GM18502 (cell line): ENCODE measurements around the gene TFAP2A.

Source experiments
- ATAC-seq: cut with Tn5 transposase; IDR thresholded peaks from one replicate; pipeline ENCODE4 v1.9.1; 2021; ENCODE audit warnings: mild to moderate bottlenecking; ENCODE audit not compliant: unreplicated experiment, poor library complexity

Gene TFAP2A

DNA sequence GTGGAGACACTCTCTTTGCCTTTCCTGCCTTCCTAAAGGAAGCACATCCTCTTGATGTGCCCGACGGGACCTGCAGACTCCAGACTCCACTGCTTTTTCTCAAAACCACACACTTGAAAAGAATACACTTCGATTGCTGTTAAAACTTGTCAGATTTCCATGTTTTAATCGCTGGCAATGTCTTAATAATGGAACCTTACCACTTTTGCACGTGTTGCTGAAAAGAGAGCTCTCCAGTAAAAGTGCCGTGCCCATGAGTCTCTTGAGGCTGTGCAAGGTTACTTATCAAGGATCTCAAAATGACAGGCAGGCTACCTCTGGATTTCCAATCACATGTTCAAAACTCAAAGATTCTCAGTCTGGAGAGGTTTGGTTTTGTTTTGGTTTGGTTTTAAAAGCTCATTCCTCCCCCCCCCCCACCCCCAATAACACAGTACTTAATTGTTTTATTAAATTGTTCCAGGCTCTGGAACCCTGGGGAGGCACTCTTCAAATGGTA, 12.0 kb upstream of the TFAP2A start:
- ATAC-seq, result no peak

DNA sequence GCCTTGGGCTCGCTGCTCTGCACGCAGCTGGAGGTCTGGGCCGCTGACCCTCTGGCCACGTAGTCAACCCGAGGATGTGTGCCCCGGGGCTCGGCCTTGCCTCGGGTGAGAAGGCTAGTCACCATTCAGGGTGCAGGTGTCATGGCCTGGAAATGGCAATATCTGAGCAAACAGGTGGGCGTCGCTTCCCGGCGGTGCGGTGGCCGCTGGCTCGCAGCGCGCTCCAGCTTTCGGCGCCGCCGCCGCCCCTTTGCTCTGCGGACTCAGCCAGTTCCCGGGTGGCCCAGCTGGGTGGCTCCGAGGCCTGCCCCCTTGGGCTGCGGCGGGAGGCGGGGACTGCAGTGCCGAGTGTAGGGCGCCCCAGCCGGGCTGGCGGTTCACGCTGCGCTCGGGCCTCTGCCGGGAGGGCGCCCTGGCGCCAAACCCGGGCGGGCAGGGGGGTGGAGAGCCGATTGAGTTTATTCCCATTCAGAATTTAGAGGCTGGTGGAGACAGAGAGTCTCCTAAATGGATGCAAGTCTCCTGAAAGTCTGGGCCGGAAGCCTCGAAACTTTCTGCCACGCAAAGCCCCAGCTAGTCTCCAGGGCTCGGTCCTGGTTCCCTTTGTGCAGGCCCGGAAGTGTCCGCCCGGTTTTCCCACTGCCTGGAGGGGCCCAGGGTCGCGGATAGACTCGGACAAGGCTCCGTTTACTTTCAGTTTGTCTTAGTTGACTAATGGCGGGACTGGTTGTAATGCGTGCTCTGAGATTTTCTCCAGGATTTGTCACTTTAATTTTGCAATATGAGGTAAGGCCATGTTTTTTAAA, 11.3 kb upstream of the TFAP2A start:
- peak; percentile 84 for ATAC-seq

DNA sequence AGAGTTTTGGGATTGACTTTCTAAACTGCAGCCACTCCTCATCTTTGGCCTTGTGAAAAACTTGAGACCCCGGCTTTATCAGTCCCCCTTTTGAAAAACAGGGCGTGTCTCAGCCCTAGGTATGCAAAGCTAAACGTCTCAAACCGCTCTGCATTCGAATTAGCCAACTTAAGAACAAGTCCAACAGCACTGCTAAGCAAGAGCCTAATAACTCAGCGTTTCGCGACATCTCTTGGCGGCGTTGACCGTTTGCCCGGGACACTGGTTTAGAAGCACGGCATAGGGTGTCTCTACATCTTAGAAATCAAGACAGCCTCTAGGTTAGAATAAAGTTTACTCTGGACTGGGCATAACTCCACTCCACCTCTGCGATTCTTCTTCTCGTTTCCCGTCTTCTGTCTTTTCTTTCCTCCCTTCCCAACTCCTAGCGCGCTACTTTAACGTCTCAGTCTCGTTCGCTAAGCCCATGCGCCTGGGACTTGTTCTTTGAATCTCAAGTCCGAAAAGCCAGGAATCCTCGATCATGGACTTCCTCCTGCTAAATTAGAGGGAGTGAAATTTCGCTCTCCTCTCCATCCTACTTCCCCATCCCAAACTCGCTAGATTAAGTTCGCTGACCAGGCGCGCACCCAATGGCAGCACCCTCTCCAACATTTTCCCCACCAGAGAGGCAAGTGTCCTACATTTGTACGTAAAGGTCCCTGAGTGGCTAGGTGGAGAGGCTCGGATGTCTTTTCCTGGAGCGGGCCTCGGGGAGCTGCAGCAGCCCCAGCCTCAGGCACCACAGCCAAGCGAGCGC, 10.5 kb upstream of the TFAP2A start:
- no peak for ATAC-seq

DNA sequence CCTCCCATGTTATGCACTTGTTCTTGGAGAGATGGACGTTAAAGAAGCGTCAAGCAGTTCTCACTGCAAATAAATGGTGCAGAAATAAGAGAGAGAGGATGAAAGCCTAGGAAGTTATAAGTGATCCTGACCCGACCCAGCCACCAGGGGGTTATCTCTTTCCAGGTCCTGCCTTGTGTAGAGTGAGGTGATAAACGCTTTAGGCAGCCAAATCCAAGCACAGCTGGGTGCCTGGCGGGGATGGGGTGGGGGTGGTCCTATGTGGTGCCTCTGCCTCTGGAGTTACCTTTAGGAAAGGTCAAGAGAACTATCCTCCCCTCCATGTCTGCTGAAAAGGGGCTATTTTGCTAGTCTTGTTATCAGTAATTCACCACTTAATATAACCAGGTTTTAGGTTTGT, 9.2 kb upstream of the TFAP2A start:
- ATAC-seq, result no peak

DNA sequence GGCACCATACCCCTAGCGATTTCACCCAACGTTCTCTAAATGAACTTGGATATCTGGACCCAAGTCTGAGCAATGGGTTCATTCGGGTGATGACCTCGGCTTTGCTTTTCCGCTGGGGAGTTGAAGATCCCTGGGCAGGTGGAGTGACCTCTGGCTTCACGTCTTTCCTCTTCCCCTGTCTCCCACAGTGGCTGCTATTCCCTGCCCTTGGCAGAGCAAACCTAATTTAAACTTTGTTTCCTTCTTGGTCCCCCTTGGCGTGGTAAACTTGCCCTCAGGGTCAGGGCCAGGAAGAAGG, 7.8 kb upstream of the TFAP2A start:
- ATAC-seq, result no peak

DNA sequence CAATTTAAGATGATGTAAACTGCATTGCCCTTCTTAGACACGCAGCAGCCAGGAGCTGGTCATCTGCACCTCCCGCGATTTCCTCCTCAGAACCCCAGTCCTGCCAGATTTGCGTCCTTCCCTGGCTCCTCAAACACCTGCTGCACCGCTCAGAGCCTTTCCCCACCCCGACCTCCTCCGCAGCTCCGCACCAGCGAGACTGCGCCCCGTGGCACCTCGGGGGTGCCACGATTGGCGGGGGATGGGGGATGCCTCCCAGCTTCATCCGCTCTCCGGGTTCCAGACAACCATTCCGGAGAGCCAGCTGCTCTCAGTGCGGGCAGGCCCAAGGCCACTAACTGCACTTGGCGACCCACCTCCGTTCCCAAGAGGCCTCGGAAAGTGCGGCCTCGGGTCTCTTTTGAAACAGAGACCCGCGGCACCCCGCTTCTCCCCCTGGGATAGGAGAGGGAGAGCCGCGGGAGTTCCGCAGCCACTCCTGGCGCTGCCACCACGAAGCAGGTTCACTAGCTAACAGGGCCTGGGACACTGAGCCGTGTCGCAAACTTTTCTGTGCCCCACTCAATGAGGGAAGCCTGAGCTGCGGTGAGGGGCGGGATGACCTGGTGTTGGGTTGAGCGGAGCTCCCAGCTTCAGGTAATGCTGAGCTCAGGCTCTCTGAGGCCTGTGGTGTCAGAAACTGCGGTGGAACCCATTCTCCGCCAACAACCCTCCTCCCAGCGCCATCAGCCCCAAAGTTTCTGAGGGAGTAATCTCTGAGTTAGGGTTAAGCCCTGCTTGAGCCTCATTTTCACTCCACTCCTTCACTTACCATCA, 7.3 kb upstream of the TFAP2A start:
- ATAC-seq, result no peak

DNA sequence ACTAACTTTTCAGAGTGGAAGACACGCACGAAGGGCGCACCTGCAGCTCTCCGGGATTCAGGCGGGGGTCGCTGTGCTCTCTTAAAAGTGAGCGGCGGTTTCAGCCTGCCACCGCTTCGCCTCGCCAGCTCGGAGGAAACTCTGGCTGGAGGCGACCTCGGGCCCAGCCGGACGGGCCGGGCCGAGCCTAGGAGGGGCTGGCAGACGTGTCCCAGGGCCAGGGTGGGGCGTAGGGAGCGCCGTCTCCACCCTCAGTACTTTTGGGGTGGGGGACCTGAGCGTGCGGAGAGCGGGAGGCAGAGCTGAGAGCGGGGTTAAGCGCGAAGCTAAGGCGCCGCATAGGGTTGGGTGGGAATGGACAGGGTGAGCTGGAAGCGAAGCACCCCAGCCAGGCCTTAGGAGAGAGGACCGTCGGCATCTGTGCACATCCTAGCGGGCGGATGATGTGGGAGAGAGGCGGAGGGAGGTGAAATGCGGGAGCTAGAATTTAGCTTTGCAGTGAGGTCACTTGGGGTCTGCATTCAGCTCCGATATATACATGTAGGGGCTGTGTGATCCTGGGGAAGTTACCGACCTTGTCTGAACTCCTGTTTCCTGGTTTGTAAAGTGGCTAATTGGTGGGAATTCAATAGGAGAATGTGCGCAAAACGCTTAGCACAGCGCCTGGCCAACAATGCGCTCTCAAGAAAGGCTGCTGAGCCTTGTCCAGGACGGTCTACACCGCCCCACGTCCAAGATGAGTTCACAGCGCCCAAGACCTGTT, 6.5 kb upstream of the TFAP2A start:
- no peak for ATAC-seq

DNA sequence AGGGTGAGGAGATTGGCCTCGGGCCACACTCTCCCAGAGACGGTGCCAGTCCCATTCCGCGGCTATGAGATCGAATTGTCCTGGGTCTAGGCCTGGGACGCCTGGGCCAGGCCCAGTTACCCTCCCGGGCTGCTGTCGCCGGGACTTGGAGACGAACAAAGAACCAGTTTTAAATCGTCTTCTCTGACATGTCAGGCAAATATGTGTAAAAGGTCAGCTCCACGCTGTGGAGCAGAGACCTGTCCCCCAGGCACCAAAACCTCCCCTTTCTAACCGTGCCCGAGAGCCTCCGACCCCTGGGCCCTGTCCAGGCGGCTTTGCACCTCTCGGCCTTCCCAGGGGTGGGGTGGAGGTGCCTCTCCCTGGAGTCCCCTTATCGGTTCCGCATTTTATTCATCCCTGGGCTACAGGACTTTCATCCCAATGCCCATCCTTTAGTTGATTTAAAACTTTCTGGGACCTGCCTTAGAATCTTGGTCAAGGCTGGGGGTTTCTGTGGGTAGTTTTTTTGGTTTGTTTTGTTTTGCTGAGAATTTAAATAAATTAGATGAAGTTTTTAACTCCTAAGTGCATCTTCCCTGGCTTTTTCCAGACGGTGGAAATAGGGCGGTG, 5.8 kb upstream of the TFAP2A start:
- no peak for ATAC-seq

DNA sequence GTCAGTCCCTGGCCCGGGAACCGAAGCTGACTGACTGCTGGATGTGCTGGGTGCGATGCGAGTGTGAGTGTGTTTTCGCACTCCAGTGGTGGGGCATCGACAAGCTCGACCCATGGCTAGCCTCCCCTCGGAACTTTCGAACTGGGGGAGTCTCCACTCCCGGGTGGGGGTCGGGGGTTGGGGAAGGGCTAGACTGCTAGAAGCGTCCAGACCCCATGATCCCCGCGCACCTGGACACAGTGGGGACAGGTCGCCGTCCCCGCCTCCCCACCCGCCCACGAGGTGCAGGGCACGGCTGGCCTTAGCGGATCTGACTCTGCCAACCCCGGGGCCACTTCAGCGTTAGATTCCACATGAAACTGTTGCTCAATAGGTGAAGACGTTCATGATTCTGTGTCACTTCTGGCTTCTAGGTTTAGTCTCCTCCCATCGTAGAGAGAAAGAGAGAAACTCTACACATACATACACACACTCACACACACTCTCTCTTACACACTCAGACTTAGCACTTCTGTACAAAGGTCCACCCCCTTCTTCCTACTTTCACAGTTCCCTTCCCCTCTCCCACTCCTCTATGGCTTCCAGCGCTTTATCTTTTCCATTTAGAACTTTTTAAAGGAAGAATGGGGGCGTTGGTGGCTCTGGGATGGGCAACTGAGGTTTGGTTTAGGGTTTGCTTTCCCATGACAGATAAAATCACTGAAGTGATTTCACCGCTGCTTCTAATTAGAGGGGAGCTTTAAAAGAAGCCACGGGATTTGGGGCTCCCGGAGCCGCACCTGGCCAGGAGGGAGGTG, 5.1 kb upstream of the TFAP2A start:
- no peak for ATAC-seq

DNA sequence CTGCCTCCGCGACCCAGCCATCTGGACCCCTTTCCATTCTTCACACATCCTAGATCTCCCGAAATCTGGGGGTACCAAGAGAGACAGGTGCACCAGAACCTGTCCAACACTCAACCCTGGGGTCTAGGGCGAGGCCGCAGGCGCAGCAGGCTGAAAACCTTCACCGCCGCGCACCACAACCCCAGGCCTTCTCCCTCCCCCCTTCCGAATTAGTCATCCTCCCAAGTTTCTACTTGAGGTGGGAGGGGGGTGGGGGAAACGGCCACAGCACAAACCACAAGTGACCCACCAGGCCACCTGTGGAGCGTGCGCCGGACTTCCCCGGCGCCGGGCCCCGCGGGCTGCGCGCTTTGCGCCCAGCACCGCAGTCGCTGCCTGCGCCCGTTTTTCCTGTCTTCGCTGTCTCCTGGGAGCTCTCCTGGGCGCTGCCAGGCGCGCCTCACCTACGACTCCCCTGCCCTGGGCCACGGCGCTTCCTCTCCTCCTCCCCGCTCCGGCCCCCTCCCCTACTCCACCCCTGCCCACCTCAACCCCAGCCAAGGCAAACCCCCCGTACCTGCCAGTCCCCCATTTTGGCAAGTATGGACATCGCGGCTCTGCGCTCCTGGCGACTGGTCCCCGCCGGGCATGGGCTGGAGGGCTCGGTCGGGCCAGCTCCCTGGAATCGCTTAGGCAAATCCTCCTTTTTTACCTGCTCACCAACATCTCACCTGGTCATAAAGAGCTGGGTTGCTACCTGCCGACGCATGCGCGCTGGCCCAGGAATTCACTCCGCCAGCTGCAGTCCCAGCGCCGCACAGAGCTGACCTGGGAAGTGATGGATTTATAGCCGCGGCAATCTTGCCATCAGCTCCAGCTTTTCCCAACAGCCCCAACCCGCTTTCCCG, 4.2 kb upstream of the TFAP2A start:
- peak; percentile 50 for ATAC-seq

DNA sequence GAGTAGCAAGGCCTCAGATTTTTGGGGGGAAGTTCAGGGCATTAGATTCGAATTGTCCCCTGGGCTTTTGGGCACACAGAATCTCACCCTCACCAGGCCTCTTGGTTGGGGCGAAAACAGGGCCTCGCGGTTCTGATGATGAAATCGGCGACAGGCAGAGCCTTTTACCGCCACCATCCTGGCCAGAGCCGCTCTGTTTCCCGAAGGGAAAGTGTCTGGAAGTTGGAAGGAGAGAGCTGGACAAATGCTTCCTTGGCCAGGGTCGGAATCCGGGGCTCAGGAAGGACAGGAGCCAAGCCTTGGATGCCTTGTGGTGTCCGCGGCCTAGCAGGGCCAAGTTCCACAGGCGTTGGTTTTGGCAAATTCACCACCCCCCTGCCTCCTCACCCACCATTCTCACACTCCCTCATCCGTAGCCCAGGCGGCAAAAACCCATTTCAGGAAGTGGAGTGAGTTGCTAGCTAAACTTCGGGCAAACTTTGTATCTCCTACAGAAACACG, 3.5 kb upstream of the TFAP2A start:
- peak; percentile 11 for ATAC-seq

DNA sequence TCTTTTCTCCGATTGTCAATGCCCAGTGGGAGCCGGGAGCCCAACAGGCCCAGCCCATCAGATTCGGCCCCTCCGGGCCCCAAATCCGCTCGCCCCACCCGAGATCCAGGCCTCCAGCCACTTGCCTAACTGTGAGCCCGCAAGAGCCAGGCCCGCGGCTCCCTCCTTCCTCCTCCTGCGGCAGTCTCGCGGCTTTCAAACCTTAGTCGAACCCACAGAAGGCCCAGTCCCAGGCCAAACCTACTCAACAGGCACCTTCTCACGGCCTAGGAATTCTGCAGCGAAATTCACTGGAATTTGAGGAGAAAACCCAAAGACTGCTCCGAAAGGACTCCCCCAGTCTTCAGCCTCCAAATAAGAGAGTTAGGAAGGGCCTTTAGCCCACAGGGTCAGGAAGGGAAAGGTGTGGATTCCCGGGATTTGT, 2.8 kb upstream of the TFAP2A start:
- ATAC-seq, result no peak

DNA sequence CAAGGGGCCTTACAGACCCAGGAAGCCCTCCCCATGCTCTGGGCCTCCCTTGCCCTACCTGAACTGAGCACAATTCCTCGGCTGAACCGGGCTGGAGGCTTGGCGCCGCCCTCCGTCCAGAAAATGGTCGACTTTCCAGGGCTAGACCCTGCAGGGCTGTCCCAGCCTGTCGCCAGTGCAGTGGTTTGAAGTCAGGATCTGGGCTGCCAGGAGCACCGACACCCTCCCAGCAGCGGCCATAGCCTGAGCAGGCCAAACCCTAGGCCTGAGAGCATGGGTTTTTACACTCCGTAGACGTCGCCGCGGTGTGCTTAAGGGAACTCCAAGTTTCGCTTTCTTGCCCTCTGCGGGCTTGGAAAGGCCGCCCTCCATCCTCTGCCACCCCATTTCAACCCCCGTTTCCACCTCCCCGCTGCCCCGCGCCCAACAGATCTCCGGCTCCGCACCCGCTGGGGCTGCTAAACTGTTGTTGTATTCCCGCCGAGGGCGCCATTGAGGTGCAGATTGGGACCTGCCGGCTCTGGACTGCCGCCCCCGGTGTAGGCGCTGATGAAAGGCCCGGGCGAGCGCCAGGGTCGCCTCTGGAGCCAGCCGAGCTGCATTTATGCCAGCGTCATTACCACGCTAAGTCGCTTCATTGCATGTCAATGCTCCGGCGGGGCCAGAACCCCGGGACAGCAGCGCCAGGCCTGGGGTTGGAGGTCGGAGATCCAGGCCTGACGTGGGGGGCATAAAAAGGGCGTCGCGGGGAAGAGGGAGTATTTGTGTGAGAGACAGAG, 2.2 kb upstream of the TFAP2A start:
- no peak for ATAC-seq

DNA sequence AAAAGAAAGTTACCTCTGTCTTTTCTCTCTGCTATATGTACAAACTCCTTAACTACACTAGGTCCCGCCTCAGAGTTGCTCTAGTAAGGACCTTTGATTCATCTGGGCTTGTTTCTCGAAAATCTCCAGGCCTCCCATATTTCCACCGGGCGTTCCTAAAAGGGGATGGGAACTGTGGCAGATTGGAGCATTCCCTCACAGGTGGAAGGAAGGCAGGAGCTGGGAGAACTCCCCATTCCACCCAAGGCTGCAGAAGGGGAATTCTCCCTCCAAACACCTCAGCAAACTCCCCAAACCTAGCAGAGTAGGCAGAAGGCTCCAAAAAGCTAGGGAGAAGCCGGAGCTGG, 1.6 kb upstream of the TFAP2A start:
- ATAC-seq, result no peak

DNA sequence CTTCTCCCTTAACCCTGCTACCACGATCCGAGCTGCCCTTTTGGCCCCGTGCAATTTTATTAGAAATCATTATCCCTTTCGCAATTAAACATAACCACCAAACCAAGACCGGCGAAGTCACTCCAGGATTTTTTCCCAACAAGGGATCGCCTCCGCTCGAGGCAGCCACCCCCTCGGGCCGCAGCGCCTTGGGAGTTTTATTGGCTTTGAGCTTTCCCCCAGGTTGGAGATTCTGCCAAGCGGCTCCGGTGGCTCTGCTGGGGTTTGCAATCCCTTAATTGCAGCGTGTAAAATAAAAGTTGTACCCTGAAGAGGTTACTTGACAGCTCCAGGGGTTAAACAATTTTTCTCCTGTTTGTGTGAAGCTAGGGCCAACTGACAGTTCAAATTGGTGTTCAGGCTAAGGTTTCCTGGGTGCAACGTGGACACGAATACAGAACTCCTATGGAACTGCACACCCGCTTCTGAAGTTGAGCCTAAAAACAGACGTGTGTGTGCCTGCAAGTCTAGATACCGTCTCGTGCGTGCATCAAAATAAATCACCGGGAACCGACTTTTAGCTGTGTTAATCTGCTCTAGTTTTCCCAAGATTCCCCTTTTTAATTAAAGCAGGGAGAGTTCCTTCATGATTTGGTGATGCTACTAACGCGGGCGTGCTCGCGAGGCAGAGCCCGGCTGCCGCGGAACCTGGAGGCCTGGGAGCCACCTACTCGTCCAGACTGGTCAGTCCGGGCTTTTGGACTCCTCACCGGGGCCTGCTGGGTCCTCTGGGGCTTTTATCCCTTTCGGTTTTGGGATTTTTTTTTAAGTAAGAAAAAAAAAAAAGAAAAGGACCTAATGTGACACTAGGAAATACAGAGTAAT, 975 bp upstream of the TFAP2A start:
- no peak for ATAC-seq
